GM21526 (cell line): ENCODE results near the gene ARHGAP9.
"Not testable (repeated sequence)": the region's sequence is repeated elsewhere in the genome, so short reads cannot be mapped to it uniquely, and the experiment has no call there.

Experiments
- ATAC-seq: cut with Tn5 transposase; IDR thresholded peaks from one replicate; pipeline ENCODE4 v1.9.1; 2021; ENCODE audit warnings: moderate library complexity; ENCODE audit not compliant: unreplicated experiment, low FRiP score

The ARHGAP9 gene

DNA sequence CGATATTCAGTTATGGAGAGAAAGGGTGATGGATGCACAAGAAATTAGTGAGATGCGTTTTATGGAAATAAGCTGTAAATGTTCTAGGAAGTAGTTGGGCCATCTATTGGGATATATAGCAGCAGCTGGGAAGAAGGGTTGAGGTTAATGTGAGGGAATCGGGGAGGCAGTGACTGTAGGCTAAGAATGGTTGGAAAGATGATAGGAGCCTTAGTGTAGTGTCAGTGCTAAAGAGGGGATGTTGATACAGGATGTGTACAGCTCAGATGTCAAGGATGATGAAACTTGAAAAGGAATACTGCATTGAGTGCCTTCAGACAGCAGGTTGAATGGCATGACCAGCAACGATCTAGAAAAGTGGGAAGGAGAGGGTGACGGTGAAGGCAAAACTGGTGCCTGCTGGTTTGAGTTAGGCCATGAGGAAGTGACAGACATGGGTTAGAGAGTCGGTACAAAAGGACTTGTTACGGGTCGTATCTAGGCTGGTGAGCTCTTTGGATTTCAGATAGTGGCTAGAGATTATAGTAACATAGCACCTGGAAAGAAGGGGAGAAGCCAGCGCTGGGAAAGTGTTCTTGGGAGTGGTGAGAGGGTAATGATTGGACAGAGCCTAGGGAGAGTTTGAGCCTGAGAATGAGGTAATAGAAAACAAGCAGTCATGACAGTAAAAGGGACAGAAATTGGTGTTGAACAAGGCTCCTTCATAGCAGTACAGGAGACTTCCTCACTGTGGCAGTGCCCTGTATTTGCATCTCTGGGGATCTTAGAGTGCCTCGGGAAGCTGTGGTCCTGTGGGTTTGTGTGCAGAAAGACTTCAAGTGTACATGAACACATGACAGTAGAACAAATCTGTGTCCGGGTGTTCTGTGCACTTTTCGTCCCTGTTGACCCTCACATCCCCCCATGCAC lies 17.8 kb upstream of the ARHGAP9 start:
- ATAC-seq: no peak

DNA sequence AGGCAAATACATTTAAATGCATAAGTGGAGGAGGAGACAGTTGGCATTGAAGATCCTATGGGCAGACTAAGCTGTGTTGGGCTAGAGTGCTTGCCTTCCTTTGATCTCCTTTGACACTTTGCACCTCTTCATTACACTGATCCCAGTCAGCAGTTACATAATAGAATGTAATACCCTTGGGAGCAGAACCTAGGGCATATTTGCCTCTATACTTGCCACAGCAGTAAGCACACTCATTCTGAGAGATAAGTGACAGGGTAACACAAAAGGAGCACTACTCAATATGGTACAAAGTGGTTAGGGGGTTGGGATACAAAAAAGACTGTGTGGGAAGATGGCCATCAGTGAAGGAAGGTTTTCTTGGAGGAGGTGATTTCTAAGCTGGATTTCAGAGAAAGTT lies 17.2 kb upstream of the ARHGAP9 start:
- no peak for ATAC-seq

DNA sequence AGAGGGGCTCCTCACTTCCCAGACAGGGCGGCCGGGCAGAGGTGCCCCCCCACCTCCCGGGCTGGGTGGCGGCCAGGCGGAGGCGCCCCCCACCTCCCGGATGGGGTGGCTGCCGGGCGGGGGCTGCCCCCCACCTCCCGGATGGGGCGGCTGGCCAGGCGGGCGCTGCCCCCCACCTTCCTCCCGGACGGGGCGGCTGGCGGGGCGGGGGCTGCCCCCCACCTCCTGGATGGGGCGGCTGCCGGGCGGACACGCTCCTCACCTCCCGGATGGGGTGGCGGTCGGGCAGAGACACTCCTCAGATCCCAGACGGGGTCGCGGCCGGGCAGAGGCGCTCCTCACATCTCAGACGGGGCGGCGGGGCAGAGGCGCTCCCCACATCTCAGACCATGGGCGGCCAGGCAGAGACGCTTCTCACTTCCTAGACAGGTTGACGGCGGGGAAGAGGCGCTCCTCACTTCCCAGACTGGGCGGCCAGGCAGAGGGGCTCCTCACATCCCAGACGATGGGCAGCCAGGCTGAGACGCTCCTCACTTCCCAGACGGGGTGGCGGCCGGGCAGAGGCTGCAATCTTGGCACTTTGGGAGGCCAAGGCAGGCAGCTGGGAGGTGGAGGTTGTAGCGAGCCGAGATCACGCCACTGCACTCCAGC lies 15.5 kb upstream of the ARHGAP9 start:
- ATAC-seq: not testable (repeated sequence)

DNA sequence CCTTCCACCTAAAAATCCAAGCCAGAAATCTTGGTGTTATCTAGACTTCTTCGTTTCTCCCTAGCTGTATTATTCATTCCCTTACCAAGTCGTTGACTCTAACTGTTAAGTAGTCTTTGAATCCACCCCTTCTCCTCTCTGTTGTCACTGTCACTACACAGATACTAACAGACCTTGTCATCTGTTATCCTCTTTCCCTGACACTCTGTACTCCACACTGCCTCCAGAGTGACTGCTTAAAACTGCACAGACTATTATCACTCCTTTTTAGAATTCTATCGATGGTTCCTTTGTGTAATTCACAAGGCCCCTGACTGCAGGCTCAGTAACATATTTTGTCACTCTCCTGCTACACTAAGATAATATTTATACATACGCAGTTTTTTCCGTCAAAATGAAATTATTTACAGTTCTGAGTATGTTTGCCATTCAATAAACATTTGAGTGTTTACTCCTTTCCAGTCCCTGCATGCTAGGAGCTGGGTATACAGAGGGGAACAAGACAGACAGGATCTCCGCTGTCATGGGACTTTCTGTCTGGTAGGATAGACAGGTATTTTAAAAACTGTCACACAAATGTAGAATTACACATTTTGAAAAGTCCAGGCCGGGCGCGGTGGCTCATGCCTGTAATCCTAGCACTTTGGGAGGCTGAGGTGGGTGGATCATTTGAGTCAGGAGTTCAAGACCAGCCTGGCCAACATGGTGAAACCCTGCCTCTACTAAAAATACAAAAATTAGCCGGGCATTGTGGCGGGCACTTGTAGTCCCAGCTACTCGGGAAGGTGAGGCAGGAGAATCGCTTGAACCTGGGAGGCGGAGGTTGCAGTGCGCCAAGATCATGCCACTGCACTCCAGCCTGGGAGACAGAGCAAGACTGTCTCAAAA lies 12.0 kb upstream of the ARHGAP9 start:
- no peak for ATAC-seq

DNA sequence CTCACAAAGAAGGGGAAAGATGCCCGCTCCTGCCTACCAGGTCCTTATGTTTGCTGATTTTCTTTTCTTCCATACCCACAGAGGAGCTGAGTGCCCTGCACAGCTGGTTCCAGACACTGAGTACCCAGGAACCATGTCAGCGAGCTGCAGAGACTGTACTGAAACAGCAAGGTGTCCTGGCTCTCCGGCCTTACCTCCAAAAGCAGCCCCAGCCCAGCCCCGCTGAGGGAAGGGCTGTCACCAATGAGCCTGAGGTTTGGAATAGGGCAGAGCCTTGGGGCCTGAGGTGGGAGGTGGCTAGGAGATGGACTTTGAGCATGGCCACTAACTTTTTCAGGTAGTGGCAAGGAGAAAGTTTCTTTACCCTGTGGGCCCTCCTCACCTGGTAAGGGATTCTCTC lies 10.5 kb upstream of the ARHGAP9 start:
- ATAC-seq: no peak

DNA sequence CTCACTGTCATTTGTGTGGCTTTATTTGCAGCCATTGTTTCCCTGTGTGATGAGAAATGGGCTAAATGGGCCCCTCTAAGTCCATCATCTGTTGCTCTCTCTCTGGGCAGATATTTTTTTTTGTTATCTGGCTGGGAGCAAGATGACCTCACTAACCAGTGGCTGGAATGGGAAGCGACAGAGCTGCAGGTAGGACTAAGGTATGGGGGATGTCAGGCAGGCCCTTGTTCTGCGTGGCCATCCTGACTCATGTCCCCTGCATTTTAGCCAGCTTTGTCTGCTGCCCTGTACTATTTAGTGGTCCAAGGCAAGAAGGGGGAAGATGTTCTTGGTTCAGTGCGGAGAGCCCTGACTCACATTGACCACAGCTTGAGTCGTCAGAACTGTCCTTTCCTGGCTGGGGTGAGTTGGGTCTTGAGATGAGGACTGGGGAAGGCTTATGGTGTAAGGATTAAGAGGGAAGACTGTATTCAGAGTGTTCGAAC lies 9.5 kb upstream of the ARHGAP9 start:
- no peak for ATAC-seq

DNA sequence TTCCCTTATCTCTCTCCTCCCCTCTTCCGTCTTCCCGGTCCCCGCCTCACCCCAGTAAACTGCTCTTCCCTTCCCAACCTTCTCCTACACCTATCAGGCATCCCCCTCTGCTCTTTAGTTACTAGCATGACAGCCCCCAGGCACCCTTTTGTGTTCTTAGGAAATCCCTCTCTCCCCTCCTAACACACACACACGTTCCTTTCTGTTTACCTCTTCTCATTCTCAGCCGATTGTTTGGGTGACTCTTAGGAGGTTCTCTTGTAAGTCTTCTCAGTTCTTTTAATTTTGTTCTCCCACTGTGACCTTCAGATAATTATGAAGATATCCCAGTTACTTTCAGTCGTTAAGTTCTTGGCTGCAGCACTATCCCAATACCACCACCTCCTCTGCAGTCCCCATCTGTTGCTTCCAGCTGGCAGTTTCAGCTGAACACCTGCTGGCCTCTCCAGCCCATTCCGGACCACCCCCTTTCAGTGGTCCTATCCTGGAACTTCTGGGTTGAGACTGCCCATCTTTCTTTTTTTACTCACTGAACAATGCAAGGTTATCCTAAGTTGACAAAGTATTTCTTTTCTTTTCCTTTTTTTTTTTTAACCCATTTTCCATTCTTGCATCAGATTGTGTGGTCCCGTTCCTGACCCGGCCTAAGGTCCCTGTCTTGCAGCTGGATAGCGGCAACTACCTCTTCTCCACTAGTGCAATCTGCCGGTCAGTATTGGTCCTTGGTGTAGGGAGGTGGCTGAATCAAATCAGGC lies 8.9 kb upstream of the ARHGAP9 start:
- no peak for ATAC-seq

DNA sequence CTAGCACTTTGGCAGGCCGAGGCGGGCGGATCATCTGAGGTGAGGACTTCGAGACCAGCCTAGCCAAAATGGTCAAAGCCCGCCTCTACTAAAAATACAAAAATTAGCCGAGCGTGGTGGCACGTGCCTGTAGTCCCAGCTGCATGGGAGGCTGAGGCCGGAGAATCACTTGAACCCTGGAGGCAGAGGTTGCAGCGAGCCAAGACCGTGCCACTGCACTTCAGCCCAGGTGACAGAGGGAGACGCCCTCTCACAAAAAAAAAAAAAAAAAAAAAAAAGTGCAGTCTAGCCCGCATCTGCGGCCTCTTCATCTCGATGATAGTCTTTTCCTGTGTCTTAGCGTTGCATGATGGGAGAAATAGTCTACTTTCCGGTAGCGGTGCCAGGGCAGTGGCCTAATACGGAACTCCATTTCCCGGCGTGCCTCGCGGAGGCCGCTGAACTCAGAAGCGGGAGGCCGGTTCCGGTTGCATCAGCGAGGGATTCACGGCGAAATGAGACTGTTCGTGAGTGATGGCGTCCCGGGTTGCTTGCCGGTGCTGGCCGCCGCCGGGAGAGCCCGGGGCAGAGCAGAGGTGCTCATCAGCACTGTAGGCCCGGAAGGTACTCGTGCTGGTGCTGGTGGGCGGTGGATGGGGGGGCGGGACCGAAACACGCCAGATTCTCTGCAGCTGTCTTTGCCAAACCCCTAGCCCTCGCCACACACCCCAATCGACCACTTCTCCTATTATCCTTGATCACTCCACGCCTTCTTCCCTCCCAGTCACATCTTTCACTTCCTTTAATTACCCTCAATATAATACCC lies 8.1 kb upstream of the ARHGAP9 start, which contains the start of gene MARS1:
Gene MARS1, plus strand, starts transcription at position 472 of the 805 bp plus-strand sequence. Its CDS starts 23 bp downstream, at position 495.
- ATAC-seq: peak; percentile 96

DNA sequence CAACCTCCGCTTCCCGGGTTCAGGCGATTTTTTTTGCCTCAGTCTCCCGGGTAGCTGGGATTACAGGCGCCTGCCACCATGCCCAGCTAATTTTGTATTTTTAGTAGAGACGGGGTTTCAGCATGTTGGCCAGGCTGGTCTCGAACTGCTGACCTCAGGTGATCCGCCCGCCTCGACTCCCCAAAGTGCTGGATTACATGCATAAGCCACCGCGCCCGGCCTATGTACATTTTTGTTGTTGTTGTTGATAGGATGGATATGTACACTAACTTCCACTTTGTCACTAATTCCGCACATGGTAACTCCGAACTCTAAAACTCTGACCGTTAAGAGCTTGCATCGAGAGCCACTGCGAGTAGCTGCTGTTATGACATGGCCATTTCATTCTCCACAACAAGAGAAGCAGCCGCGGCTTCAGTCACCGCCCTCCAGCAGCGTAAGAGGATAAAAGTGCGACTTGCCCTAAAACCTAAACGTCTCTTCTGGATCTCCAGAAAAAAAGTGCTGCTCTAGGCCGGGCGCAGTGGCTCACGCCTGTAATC lies 7.5 kb upstream of the ARHGAP9 start:
- no peak for ATAC-seq

DNA sequence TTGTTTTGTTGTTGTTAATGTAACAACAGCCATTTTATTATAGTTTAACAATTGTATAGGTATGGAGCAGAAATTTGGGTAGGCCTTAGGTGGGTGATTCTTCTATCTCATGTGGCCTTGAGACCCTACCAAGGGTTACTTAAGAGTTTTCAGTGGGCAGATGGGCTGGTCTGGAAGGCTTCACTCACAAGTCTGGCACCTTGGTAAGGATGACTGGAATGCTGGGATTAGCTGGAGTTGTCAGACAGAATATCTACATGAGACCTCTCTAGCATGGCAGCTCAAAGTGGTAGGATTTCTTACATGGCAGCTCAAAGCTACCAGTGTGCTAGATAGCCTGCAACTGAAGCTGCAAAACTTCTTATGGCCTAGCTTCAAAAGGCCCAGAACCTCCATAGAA lies 6.0 kb upstream of the ARHGAP9 start:
- no peak for ATAC-seq

DNA sequence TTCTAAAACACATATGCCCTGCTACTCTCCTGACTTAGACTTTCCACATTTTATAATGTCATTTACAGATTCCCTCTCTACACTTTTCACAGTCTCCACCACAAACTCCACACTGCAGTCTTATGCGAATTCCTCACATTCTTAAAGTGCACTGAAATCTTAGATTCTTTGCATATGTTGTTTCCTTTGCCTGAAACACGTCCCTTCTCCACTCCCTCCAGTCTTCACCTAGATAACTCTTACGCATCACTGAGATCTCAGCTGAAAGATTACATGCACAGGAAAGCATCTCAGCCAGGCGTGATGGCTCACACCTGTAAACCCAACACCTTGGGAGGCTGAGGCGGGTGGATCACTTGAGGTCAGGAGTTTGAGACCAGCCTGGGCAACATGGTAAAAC lies 3.8 kb upstream of the ARHGAP9 start:
- ATAC-seq: no peak

DNA sequence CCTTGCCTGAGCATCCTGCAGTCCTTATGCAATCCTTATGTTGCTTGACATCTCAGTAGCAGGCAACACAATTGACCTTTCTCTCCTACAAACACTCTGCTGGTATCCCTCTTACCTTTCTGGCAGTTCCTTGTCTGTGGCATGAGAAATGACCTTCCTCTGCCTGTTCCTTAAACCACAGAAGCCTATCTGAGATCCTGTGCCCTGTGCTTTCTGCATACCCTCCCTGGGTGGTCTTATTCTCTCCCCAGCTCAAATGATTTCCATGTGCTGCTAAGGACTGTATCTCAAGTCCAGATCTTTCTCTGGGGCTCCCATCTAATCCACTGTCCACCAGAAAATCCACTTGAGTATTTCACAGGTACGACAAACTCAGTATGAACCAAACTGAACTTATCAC lies 2.0 kb upstream of the ARHGAP9 start:
- no peak for ATAC-seq

DNA sequence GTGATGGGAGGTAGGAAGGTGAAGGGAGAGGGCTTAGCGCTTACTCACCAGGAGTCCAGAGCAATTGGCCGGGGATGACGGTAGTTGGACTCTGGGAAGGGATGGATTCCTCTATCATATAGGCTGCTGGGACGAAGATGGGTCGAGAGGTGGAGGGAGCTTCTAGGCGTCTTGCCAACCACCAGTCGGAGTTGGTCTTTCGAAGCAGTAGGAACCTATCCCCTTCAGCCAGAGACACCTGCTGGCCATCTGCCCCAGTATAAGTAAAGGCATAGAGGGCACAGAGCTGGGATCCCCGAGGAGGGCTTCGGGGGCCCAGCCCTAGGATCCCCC lies 657 bp downstream of the ARHGAP9 start:
- no peak for ATAC-seq

DNA sequence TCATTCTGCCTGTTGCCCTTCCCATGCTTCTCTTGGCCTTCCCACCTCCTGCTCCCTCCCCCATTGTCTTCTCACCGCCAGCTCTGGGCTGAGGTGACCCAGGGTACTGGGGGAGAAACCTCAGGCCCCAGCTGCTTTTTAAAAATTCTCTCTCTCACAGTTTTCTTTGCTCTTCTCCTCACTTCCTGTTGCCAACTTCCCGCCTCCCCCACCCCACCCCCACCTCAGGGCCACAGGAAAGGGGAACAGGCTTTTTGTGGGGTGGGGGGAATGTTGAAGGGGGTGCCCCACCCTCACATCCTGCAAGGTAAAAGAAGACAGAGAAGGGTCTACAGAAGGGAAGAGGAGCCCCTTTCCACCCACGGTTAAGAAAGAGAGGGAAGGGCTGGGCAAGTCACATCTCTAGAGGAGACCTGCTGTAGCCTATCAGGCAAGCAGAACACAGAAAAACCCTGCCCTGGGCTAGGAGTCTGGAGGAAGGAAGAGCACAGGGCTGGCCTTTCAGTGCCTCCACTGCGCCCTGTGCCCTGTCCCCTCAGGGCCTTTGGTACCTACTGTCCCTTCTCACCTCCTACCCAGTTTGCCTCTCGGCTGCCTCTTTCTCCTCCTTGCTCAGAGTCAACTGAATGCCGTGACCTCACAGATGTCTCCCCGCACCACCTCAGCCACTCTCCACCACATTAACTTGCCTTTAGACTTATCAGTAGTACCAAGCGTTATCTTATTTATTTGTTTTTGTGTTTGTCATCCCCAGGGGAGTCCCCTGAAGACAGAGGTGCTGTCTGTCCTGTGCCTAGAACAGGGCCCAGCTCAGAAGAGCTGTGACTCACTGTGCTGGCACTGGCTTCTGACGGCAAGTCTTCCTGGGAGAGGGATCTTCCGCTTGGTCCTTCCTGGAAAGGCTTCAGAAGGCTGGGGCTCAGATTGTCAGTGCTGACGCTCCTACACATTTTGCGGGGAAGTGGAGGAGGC lies 1.7 kb downstream of the ARHGAP9 start:
- ATAC-seq: no peak

DNA sequence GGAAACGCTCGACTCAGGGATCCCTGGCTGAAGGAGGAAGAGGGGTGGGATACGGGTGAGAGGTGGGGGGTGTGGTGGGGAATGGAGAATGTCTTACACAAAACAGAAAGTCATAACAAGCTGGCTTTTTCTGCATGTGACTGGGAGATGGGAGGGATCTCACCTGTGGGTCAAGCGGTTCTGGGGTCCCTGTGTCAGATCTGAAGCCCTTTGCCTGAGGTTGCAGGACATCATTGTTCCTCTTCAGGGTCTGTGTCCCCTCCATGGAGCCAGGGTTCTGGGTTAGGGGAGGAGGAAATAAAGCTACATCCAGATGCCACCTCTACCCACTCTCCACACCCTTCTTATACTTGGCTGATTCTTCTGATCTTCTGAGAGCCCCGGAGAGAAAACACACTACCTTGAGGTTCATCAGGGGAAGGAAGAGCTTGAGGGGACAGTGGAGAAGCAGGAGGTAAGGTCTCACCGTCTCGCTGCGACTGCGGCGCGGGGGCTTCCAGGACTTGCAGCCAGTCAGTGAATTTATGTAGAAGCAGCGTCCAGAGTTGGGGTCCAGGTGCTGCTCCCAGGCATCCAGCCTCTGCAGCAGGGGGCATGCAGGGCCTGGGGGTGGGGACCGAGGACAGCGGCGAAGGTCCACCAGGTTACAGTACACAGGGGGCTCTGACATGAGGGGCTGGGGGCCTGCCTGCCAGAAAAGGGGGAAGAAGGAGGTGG lies 2.5 kb downstream of the ARHGAP9 start:
- ATAC-seq: no peak

DNA sequence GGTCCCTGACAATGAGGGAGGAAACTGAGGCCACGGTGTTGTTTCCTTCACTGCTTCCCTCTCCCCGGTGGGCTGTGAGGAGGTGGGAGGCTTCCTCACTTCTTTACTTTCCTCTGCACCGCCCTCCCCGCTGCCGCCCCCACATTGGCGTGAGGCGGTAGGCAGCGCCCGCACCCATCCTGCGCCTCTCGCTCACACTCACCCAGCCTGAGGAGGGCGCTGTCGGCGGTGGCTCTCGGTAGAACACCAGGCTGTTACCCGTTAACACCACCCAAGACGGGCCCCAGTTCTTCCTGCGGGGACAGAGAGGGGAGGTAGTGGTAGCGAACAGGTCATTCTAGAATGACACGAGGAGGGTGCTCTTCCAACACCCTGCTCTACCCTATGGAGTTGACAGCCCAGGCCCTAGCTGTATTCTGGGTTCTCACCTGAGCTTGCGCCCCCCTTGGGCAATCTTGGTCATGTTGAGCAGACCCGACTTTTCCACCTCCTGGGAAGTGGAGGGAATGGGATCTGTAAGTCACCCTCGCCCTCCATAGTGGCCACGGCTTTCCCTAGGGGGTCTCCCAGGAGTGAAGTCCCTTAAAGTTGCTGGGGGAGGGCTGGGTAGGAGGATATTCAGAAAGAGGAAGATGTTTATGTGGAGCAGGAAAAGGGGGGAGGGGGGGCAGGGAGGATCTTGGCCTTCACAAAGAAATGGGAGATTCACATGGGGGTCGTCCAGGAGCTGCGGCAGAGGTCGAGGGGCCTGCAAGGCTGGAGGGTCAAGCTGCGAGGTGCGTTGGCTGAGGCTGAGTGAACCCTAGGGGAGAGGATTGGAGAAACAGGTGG lies 3.3 kb downstream of the ARHGAP9 start:
- no peak for ATAC-seq
